AG09309 (cell line): ENCODE data around the gene TFE3.

Experiments used
- DNase-seq: peaks from one replicate; pipeline ENCODE4 v3.0.0-alpha.2; 2010; ENCODE audit warnings: low read depth
- H3K4me3 ChIP-seq: 2 replicates; pipeline ENCODE4 v1.5.1; 2011; ENCODE audit warnings: mild to moderate bottlenecking, low read depth, low read length, moderate library complexity; ENCODE audit not compliant: control insufficient read depth
- TF ChIP-seq, protein P1 (sequence below): IDR thresholded peaks from 2 replicates; pipeline ENCODE4 v1.5.1; 2011; ENCODE audit warnings: mild to moderate bottlenecking, low read depth, low read length, inconsistent platforms; ENCODE audit not compliant: insufficient read depth, control insufficient read depth; ENCODE audit errors: missing control alignments

The TFE3 gene

GRCh38 chrX:49060914-49061313, 17.8 kb upstream of the TFE3 start:
- no peak for DNase-seq
- H3K4me3 ChIP-seq = no peak overlapping the region
- TF ChIP-seq, protein P1, sequence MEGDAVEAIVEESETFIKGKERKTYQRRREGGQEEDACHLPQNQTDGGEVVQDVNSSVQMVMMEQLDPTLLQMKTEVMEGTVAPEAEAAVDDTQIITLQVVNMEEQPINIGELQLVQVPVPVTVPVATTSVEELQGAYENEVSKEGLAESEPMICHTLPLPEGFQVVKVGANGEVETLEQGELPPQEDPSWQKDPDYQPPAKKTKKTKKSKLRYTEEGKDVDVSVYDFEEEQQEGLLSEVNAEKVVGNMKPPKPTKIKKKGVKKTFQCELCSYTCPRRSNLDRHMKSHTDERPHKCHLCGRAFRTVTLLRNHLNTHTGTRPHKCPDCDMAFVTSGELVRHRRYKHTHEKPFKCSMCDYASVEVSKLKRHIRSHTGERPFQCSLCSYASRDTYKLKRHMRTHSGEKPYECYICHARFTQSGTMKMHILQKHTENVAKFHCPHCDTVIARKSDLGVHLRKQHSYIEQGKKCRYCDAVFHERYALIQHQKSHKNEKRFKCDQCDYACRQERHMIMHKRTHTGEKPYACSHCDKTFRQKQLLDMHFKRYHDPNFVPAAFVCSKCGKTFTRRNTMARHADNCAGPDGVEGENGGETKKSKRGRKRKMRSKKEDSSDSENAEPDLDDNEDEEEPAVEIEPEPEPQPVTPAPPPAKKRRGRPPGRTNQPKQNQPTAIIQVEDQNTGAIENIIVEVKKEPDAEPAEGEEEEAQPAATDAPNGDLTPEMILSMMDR = no peak

- no peak for DNase-seq
- no peak overlapping the region for H3K4me3 ChIP-seq
- TF ChIP-seq, protein P1 = no peak
Measured at GRCh38 chrX:49059681-49060085, 16.5 kb upstream of the TFE3 start.

DNA sequence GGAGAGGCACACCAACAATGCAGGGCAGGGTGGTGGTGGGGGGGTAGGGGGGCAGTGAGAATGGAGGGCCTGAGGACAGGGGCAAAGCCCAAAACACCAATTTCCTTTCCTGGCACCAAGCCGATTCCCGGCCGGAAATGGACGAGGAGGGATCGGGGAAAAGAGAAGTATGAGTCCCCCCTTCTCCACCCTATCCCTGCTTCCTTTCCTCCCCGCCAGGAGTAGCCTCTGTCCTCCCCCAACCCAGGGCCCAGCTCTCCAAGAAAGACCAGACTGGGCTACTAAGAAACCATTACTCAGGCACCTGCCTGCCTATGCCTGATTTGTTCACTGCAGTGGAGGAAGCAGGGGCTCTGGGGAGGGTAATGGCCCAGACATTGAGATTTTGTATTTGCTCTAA, 16.0 kb upstream of the TFE3 start:
- DNase-seq = no peak
- H3K4me3 ChIP-seq = no peak overlapping the region
- TF ChIP-seq, protein P1 = no peak

DNA sequence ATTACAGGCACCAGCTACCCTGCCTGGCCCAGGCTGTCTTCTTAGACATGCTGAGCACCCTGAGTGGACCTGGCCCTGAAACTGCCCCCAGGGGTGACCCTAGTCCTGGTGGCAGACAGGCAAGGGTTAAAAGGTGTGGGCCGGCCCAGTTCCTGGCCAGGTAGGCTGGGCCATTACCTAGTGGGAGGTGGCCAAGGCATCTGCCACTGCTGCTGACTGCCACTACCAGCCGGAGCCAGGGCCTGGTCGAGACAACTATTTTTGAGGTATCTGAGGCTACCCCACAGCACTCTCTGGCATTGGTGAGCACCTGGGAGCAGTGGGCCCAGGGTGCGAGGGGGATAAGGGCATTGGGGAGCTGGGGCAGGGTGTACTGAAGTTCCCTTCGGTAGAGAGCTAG, 15.6 kb upstream of the TFE3 start, which contains the start of gene CCDC120:
Gene CCDC120 (plus strand): TSS at position 206 of the 400 bp plus-strand sequence. CDS start 3,043 bp downstream, outside the sequence.
- TF ChIP-seq, protein P1 = no peak
- H3K4me3 ChIP-seq = no peak within 1 kb of the TSS

GRCh38 chrX:49054073-49054762, 11.1 kb upstream of the TFE3 start:
- no peak for DNase-seq
- TF ChIP-seq, protein P1 = no peak
- peak overlapping the region; percentile 43 for H3K4me3 ChIP-seq

More for the DNA sequence above, 15.6 kb upstream of the TFE3 start, which contains the start of gene CCDC120:
- DNase-seq = no peak

GRCh38 chrX:49053223-49054072, 10.3 kb upstream of the TFE3 start:
- TF ChIP-seq, protein P1 = no peak
- H3K4me3 ChIP-seq = peak overlapping the region; percentile 43
- no peak for DNase-seq
